HG02973 (cell line): ENCODE data around the gene APOBEC3G.
"Not testable (repeated sequence)": the region's sequence is repeated elsewhere in the genome, so short reads cannot be mapped to it uniquely, and the experiment has no call there.

Source experiments
- ATAC-seq: cut with Tn5 transposase; IDR thresholded peaks from one replicate; pipeline ENCODE4 v1.9.1; 2021; ENCODE audit warnings: moderate library complexity; ENCODE audit not compliant: unreplicated experiment

The APOBEC3G gene

DNA sequence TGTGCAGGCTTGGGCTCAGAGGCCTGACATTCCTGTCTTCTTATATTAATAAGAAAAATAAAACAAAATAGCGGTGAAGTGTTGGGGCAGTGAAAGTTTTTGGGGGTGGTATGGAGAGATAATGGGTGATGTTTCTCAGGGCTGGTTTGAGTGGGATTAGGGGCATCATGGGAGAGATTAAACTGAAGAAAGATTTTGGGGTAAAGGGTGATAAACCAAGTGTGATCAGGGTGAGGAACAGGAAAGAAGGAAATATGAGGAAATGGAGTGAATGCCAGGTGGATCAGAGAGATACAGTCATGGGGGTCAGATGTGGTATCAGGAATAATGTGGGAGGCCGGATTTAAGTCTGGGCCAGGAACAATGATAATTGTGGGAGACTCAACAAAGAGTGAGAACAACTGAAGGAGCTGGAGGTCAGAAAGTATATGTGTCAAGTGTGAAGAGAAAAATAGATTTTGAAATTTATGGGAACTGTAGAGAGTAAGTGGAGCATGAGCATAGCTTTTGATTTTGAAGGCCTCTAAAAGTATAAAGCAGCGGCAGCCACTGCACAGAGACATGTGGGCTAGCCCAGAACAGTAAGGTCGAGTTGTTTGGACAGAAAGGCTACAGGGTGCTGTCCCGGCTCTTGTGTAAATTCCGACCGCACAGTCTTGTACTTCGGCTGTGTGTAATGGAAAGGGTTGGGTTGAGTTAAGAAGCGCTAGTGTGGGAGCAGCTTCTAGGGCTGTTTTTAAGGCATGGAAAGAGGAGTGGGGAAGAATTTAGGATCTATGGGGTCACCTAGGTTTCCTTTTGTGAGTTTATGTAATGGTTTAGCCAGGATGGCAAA, 10.4 kb upstream of the APOBEC3G start:
- peak; percentile 40 for ATAC-seq

DNA sequence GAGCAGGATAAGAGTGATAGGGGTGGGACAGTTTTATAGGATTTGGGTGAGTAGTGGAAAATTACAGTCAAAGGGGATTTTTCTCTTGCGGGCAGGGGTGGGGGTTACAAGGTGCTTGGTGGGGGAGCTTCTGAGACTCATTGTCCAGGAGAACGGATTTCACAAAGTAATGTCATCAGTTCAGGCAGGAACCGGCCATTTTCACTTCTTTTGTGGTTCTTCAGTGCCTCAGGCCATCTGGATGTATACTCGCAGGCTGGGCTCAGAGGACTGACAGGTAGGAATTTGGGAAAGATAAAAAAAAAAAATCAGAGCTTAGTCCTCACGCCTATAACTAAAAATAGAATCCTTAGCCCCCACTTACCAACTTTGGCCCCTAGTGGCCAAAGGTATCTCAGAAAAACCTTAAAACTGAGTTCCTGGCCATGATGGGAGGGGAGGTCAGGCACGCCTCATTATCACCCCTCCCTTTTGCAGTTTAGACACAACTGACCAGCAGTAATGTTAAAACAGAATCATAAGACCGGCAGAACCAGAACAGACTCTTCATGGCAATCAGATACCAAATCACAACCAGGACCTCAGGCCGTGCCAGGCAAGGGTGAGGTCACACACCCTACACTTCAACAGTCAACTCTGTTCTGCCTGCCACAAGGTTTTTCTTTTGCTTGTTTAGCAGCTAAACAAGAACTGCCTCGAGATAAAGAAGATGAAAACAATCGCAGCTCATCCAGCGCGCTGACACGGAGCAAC, 8.9 kb upstream of the APOBEC3G start:
- ATAC-seq: no peak

DNA sequence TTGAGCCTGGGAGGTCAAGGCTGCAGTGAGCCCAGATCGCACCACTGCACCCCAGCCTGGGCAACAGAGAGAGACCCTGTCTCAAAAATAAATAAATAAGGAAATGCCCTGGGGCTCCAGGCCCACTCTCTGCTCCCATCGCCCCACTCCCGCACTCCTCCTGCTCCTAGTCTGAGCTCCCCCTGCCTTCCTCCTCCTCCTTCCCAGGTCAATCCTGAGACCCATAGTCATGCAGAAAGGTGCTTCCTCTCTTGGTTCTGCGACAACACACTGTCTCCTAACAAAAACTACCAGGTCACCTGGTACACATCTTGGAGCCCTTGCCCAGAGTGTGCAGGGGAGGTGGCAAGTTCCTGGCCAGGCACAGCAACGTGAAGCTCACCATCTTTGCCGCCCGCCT, 6.9 kb upstream of the APOBEC3G start:
- no peak for ATAC-seq

DNA sequence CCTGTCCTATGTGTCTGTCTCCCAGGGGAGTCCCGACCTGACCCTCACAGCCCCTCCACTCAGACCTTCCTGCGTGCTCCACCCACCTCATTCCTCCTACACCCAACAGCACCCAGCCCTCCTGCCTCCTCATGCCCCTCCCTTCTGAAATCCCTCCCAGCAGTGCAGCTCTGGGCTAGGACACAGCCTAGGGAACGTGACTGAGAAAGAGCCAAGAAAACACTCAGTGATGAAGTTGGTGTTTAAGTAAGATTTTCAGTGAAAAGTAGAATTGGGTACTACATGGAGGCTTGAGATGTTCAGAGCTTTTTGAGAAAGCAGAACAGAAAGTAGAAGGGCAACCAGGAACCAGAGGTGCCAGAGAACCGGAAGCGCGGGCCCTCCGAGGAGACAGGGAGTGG, 4.5 kb upstream of the APOBEC3G start:
- ATAC-seq: not testable (repeated sequence)

DNA sequence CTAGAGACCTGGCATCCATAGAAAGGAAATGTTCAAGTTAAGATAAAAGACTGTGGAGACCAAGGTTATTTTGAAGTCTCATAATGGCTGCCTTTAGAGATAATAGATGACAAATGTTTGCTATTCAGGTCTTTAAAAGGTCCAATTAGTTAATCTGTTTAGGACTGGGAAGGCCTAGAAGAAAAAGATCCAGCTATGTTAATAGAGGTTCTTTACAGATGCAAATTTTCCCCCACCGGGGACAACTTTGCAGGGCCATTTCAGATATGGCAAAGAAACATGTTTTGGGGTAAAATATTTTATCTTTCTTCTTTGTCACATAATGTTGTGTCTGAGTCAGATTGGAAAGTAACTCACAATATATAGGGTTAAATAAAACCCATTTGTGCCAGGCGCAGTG, 3.1 kb upstream of the APOBEC3G start:
- no peak for ATAC-seq

DNA sequence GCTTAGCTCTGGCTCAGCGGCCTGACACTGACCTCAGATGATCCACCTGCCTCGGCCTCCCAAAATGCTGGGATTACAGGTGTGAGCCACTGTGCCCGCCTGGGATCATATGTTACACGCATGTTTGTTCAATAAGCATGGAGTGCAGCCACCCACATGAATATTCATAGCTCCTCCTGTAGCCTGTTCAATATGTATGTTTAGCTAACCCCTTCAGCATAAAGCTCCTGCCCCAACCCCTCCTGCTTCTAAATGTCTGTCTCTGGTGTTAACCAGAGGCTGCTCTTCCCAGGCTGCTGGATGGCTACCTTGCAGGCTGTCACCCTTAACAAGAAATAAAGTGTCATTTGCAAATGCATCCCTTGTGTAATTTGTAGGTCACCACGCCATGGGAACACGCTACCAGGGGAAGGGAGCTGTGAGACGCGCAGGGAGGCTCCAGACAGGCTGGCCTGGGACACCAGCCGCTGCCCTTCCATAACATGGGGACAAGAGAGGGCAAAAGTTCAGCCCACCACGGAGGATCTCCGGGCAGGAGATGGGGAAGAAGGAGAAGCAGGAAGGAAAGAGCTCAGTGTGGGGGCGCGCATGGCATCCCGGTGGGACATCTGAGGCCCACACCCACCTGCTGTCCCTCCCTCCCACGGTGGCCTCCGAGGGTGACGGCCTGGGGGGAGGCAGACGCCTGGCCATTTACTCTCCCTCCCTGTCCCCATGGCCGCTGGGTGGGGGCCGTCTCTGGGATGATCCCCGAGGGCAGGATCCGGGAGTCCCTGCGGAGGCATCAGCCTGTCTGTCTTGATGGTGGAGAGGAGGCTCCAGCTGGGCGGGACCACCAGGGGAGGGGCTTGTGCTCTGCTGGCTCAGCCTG, 685 bp upstream of the APOBEC3G start:
- not testable (repeated sequence) for ATAC-seq

DNA sequence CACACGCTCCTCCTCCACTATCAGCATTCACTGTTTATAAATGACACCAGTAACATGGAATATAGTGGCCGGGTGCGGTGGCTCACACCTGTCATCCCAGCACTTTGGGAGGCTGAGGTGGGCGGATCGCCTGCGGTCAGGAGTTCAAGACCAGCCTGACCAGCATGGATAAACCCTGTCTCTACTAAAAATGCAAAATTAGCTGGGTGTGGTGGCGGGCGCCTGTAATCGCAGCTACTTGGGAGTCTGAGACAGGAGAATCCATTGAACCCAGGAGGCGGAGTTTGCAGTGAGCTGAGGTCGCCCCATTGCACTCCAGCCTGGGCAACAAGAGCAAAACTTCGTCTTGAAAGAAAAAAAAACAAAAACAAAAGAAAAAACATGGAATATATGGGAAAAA, 837 bp downstream of the APOBEC3G start:
- ATAC-seq: not testable (repeated sequence)

DNA sequence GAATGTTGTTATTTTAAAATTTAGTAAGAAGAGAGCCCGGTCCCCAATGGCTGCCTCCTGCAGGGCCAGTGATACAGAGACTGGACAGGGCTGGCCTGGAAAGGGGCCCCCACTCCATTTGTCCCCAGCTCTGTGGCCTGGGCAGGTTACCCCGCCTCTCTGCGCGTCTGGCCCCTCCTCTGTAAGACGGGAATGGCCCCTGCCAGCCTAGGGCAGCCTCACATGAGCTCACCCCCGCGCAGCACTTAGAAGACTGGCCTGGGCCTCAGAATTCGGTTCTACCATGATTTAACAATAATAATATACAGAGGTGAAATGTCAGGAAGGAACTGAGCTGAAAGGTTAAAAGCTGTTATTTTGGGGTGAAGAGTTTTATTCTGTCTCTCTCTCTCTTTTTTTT, 1.3 kb downstream of the APOBEC3G start:
- ATAC-seq: no peak

DNA sequence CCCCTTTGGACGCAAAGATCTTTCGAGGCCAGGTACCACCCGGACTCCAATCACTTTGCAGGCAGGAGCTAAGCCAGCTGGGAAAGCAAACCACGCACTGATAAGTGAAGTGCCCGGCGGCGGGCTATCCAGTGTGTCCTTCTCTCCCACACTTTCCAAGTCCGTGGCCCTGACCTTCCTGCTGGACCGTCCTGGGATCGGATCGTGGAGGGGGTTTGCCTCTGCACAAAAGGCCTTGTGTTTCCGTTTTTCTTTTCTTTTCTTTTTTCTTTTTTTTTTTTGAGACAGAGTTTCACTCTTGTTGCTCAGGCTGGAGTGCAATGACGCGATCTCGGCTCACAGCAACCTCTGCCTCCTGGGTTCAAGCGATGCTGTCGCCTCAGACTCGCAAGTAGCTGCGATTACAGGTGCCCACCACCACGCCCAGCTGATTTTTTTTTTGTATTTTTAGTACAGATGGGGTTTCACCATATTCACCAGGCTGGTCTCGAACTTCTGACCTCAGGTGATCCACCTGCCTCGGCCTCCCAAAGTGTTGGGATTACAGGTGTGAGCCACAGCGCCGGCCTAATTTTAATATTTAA, 2.1 kb downstream of the APOBEC3G start:
- ATAC-seq: not testable (repeated sequence)

DNA sequence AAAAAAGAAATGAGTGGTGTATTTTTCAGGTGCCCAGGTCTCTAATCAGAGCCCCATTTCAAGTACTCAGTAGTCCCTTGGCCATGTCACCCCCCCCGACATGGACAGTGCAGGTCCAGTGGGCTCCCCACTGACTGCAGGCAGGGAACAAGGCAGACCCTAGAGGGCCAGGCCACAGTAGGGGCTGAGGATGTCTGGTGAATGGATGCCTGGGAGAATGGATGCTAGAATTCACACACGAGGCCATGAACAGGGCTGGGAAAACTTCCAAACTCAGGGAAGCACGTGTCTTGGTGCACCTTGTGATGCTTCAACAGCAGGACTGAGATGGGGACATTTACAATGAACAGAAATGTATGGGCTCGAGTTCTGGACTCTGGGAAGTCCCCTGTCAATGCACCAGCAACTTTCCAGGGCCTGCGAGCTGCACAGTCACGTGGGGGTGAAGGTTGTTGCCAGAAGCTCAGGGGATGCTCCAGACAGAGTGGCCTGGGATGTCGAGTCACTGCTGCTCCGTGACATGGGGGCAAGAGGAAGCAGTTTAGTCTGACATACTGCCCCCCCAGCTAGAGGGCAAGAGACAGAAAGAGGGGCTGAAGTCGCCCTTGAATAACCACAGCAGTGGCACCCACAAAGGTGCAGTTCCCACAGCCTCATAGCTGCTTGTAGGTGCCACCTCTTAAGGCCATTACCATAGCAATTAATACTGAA, 3.1 kb downstream of the APOBEC3G start:
- no peak for ATAC-seq

DNA sequence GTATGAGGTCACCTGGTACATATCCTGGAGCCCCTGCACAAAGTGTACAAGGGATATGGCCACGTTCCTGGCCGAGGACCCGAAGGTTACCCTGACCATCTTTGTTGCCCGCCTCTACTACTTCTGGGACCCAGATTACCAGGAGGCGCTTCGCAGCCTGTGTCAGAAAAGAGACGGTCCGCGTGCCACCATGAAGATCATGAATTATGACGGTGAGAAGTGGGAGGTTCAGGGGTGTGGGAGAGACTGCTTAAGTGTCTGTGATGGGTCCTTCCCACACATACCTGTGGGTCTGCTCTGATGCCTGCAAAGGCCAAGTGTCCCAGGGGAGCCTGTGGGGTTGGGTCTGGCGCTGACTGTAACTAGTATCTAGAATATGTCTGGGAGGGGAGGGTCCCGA, 3.9 kb downstream of the APOBEC3G start:
- ATAC-seq: no peak

DNA sequence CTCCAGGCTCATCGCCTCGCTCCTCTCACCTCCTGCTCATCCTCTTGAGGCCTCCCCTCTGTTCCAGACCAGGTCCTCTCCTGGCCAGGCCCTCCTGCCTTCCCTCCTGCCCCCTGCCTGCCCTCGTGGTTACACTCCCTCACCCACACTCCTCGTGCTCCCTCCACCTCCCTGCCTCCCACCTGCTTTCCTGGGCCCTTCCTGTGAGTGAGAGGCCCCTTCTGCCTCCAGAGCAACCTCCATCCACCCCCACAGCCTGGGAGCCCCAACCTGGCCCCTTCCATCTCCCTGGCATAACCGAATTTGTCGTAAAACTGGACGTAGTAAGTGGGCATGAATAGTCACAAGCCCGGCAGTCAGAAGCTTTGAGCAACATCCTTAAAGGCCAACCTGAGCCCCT, 4.5 kb downstream of the APOBEC3G start:
- no peak for ATAC-seq

DNA sequence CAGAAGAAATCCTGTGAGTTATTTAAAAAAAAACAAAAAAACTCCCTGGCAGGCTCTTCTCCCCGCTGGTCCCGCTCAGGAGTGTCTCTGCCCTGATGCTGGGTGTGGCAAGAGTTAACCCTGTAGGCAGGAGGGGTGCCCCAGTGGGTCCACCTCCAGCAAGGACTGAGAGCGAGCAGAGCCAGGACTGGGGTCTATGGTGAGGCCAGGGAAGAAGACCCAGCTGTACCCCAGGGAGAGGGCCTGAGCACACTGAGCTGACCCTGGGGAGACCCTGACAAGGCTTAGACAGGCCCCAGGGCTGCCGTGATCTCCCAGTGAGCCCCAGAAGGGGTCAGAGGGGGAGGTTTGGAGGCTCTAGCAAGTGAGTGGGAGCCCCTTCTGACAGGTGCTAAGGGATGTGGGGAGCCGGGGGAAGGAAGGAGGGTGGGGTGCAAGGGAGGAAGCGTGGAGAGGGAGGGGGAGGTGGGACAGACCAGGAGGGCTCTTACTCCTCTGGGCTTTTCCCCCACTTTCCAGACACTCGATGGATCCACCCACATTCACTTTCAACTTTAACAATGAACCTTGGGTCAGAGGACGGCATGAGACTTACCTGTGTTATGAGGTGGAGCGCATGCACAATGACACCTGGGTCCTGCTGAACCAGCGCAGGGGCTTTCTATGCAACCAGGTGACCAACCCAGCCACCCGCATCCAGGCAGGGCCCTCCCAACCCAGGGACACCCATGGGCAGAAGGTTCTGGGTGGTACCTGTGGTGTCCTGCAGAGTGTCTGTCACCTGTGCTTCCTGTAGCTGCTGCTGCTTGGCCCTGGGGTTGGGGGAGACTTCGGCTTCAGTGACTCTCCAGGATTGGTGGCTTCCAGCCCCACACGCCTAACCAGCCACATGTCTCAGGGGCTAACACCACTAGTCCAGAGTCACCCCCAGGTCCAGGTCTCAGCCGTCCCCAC, 6.4 kb downstream of the APOBEC3G start:
- ATAC-seq: no peak

DNA sequence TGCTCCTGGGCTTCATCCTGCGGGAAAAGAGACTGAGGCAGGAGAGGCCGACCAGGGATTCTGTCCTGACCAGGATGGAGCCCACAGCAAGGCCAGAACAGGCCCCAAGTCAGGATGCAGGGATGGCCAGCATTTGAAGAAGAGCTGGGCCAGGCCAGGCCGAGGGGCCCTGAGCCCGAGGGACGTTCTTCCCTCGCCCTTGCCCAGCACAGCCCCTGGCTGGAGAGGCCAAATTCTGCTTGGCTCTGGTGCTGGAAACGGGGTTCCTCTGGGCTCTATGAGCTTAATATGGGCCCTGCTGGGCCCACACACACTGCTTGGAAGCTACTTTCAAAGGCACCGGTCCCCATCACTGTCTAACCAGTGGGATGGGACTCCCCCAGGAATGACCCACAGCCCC, 7.6 kb downstream of the APOBEC3G start:
- no peak for ATAC-seq

DNA sequence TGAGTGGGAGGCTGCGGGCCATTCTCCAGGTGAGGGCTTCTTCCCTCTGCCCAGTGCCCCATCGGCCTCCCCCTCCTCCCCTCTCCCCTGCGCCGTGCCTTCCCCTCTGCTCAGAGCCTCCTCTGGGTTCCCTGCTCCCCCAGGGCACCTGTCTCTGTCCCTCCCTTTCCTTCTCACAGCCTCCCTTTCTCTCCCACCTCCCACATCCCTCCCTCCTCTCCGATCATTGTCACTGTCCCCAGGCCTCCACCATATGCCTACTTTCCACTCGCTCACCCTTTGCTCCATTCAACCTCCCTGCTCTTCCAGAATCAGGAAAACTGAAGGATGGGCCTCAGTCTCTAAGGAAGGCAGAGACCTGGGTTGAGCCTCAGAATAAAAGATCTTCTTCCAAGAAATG, 10.0 kb downstream of the APOBEC3G start:
- no peak for ATAC-seq

DNA sequence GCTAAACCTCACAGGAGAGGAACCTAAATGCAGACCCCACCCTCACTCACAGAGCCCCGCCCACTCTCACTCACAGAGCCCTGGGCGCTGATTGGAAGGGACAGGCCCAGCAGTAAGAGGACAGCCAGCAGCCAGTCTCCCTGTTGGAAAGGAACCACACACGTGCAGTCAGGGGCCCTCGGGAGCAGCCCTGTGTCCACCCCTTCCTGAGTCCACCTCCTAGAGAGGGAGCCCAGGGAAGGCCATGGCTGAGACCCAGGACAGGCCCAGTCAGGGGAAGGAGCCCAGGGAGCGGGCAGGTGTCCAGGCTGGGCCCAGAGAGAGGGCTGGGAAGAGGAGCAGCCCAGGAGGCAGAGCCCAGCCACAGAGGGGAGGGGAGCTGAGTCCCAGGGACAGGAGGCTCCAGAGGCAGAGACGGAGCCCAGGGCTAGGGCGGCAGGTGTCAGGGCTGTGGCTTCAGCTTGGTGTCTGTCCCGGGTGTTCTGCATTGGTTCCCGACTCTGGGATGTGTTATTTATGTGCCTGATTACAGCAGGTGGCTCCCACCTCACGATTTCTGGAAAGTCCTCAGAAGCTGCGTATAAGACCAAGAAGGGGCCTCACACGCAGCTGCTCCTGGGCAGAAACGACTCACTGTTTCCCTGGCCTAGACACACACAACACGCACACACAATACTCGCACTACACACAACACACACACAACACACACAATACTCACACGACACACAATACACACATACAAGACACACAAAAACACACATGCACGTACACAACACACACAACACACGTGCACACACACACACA, 11.0 kb downstream of the APOBEC3G start:
- ATAC-seq: no peak

DNA sequence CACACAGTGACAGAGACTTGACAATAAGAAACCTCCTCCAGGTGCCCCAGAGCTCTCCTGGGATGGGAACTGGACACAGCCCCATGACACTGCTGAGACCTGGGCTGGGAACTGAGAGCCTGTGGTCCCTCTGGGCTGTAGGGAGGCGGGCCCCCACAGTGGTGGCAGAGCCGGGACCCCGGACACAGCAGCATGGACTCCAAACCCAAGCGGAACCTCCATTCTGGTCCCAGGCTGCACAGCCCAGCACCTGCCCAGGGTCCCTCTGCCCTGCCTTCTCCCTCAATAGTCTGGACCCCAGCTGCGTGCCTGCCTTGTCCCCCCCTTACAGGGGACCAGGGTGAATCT, 11.6 kb downstream of the APOBEC3G start:
- no peak for ATAC-seq

DNA sequence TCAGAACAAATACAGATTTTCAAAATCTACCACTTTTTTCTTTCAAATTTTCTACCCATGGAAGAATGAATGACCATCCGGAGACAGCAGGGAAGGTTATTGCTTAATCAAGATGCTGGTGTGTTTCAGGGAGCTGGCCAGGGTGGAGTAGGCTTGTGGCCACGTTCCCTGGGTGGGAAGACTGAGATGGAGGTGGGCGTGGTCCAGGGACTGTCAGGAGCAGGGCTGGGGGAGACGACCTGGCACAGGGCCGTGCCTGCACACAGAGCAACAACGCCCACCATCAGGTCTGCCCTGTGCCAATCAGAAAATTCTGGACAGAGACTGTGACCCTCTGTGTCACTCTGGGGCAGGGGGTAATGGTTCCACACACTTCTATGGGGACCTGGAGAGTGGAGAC, 12.9 kb downstream of the APOBEC3G start:
- ATAC-seq: no peak
